GM12875 (cell line): Measurements from ENCODE around the gene FKBP9.

ENCODE experiments used
- H3K4me3 ChIP-seq: one replicate; pipeline ENCODE4 v1.5.1; 2011; ENCODE audit warnings: low read depth, low read length, control low read depth
- CTCF ChIP-seq: IDR thresholded peaks from 2 replicates; pipeline ENCODE4 v1.5.1; 2011; ENCODE audit warnings: low read depth, mild to moderate bottlenecking, control low read depth, inconsistent platforms, low read length, moderate library complexity, borderline replicate concordance; ENCODE audit not compliant: insufficient read depth

FKBP9 gene

GRCh38 chr7:32941681-32942414 lies 15.4 kb upstream of the FKBP9 start:
- no peak for TF ChIP-seq CTCF
- peak overlapping the region; percentile 81 for H3K4me3 ChIP-seq

GRCh38 chr7:32942415-32943251 lies 14.6 kb upstream of the FKBP9 start:
- peak overlapping the region; percentile 81 for H3K4me3 ChIP-seq
- peak; percentile 77 for TF ChIP-seq CTCF

GRCh38 chr7:32943252-32944030 lies 13.8 kb upstream of the FKBP9 start:
- H3K4me3 ChIP-seq, result peak overlapping the region; percentile 81
- no peak for TF ChIP-seq CTCF

- TF ChIP-seq CTCF, result no peak
- H3K4me3 ChIP-seq, result no peak overlapping the region
Measured at GRCh38 chr7:32947420-32947983, 9.7 kb upstream of the FKBP9 start.

GRCh38 chr7:32948202-32948601 lies 9.0 kb upstream of the FKBP9 start:
- no peak for TF ChIP-seq CTCF
- H3K4me3 ChIP-seq, result no peak overlapping the region

GRCh38 chr7:32952876-32953275 lies 4.4 kb upstream of the FKBP9 start:
- no peak for TF ChIP-seq CTCF
- H3K4me3 ChIP-seq, result no peak overlapping the region
